HEK293 (cell line): ENCODE data around the gene SPTAN1.

Source experiments
- CTCF ChIA-PET: fragments of 350-600 bp; formaldehyde crosslinking; extraction: SDS; loops from one replicate; lab custom pipeline; 2021; ENCODE audit warnings: antibody characterized with exemption; lab: Yijun Ruan, JAX
- POLR2A ChIA-PET: fragments of 300-600 bp; formaldehyde crosslinking; extraction: SDS; loops from one replicate; lab custom pipeline; 2020; ENCODE audit warnings: antibody characterized with exemption, inconsistent platforms; lab: Yijun Ruan, JAX
- H3K27ac ChIP-seq: fragments of 200-500 bp; sonication (Bioruptor generic); 2 replicates; pipeline ENCODE4 v1.5.1; 2014; ENCODE audit warnings: low read depth, low read length, control low read depth, inconsistent platforms; ENCODE audit errors: extremely low read depth
- H3K36me3 ChIP-seq, 2 experiments: fragments of 200-500 bp in 1 of 2; sonication (Bioruptor generic) in 1 of 2; 1 replicate in 1 of 2; 2 replicates in 1 of 2; pipeline ENCODE4 v1.5.1; 2014 to 2017; ENCODE audit warnings: inconsistent platforms in 2 of 2, low read length in 2 of 2; ENCODE audit not compliant: control insufficient read depth in 2 of 2, insufficient read depth in 1 of 2
- H3K4me1 ChIP-seq: fragments of 200-500 bp; sonication (Bioruptor generic); 2 replicates; pipeline ENCODE4 v1.5.1; 2014; ENCODE audit warnings: mild to moderate bottlenecking, low read length, inconsistent platforms; ENCODE audit not compliant: control insufficient read depth, insufficient read depth
- H3K4me3 ChIP-seq: 2 replicates; pipeline ENCODE4 v1.5.1; 2011; ENCODE audit warnings: low read depth, mild to moderate bottlenecking, control low read depth, low read length, moderate library complexity
- H3K9me3 ChIP-seq: fragments of 200-500 bp; sonication (Bioruptor generic); 2 replicates; pipeline ENCODE4 v1.5.1; 2014; ENCODE audit warnings: low read depth, low read length, inconsistent platforms; ENCODE audit not compliant: control insufficient read depth, insufficient read depth
- ELK4 ChIP-seq: IDR thresholded peaks from 2 replicates; pipeline ENCODE4 v1.6.1; 2011; ENCODE audit warnings: mild to moderate bottlenecking, low read depth, low read length, borderline replicate concordance
- GFI1B ChIP-seq: fragments of 450-650 bp; formaldehyde crosslinking; IDR thresholded peaks from 2 replicates; pipeline ENCODE4 v1.5.1; 2016; ENCODE audit warnings: missing biosample characterization, missing genetic modification characterization
- KLF16 ChIP-seq: fragments of 450-650 bp; formaldehyde crosslinking; IDR thresholded peaks from 2 replicates; pipeline ENCODE4 v1.5.1; 2017; ENCODE audit warnings: missing biosample characterization, missing genetic modification characterization
- REST ChIP-seq: fragments of 450-650 bp; formaldehyde crosslinking; IDR thresholded peaks from 2 replicates; pipeline ENCODE4 v1.5.1; 2016; ENCODE audit warnings: missing biosample characterization, missing genetic modification characterization
- SCRT2 ChIP-seq: fragments of 450-650 bp; formaldehyde crosslinking; IDR thresholded peaks from 2 replicates; pipeline ENCODE4 v1.5.1; 2016; ENCODE audit warnings: missing biosample characterization, missing genetic modification characterization
- SETDB1 ChIP-seq: IDR thresholded peaks from one replicate; pipeline ENCODE4 v1.6.1; 2017; ENCODE audit warnings: mild to moderate bottlenecking, low read length, moderate library complexity, mixed read lengths; ENCODE audit not compliant: insufficient read length
- WT1 ChIP-seq: fragments of 450-650 bp; formaldehyde crosslinking; IDR thresholded peaks from 2 replicates; pipeline ENCODE4 v1.5.1; 2016; ENCODE audit warnings: missing biosample characterization, missing genetic modification characterization
- ZBTB44 ChIP-seq: fragments of 450-650 bp; IDR thresholded peaks from 2 replicates; pipeline ENCODE4 v1.5.1; 2018; ENCODE audit warnings: missing biosample characterization, mild to moderate bottlenecking, missing genetic modification characterization
- ZFHX2 ChIP-seq: fragments of 450-650 bp; formaldehyde crosslinking; conservative IDR thresholded peaks from 2 replicates; pipeline ENCODE4 v1.5.1; 2016; ENCODE audit warnings: missing biosample characterization, missing genetic modification characterization
- ZNF140 ChIP-seq: fragments of 450-650 bp; formaldehyde crosslinking; IDR thresholded peaks from 2 replicates; pipeline ENCODE4 v1.5.1; 2016; ENCODE audit warnings: missing biosample characterization, missing genetic modification characterization
- ZNF24 ChIP-seq: fragments of 450-650 bp; formaldehyde crosslinking; IDR thresholded peaks from 2 replicates; pipeline ENCODE4 v1.5.1; 2016; ENCODE audit warnings: missing biosample characterization, missing genetic modification characterization
- ZNF292 ChIP-seq: fragments of 450-650 bp; formaldehyde crosslinking; IDR thresholded peaks from 2 replicates; pipeline ENCODE4 v1.5.1; 2016; ENCODE audit warnings: low read depth, missing biosample characterization, missing genetic modification characterization, borderline replicate concordance
- ZNF335 ChIP-seq: fragments of 450-650 bp; formaldehyde crosslinking; conservative IDR thresholded peaks from 2 replicates; pipeline ENCODE4 v1.5.1; 2016; ENCODE audit warnings: missing biosample characterization, missing genetic modification characterization
- ZNF449 ChIP-seq: fragments of 450-650 bp; formaldehyde crosslinking; IDR thresholded peaks from 2 replicates; pipeline ENCODE4 v1.5.1; 2017; ENCODE audit warnings: missing biosample characterization, mild to moderate bottlenecking, missing genetic modification characterization, moderate library complexity
- ZNF473 ChIP-seq: fragments of 450-650 bp; formaldehyde crosslinking; IDR thresholded peaks from 2 replicates; pipeline ENCODE4 v1.5.1; 2017; ENCODE audit warnings: missing biosample characterization, missing genetic modification characterization
- ZNF549 ChIP-seq: fragments of 450-650 bp; IDR thresholded peaks from 2 replicates; pipeline ENCODE4 v1.5.1; 2018; ENCODE audit warnings: missing biosample characterization, missing genetic modification characterization, mild to moderate bottlenecking, inconsistent platforms, moderate library complexity
- ZNF580 ChIP-seq: fragments of 450-650 bp; formaldehyde crosslinking; IDR thresholded peaks from 2 replicates; pipeline ENCODE4 v1.5.1; 2016; ENCODE audit warnings: missing biosample characterization, missing genetic modification characterization
- ZNF623 ChIP-seq: fragments of 450-650 bp; formaldehyde crosslinking; IDR thresholded peaks from 2 replicates; pipeline ENCODE4 v1.5.1; 2016; ENCODE audit warnings: missing biosample characterization, missing genetic modification characterization
- ZNF639 ChIP-seq: fragments of 450-650 bp; formaldehyde crosslinking; IDR thresholded peaks from 2 replicates; pipeline ENCODE4 v1.5.1; 2016; ENCODE audit warnings: missing biosample characterization, missing genetic modification characterization
- ZXDB ChIP-seq: fragments of 450-650 bp; formaldehyde crosslinking; IDR thresholded peaks from 2 replicates; pipeline ENCODE4 v1.5.1; 2016; ENCODE audit warnings: missing biosample characterization, missing genetic modification characterization

The SPTAN1 gene

GRCh38 chr9:128512820-128513219 lies 39.6 kb upstream of the SPTAN1 start:
- peaks cover 28 to 80% of the 10 kb centered on the region in 2 experiments; a peak in 2 of 3 replicates for H3K36me3 ChIP-seq
- no peak overlapping the region for H3K27ac ChIP-seq
- no peaks in the 10 kb centered on the region for H3K4me1 ChIP-seq
- CTCF ChIA-PET = no interaction called here
- POLR2A ChIA-PET = interaction anchor here (0.5 to 0.7 kb wide), 2 partner anchors 8 to 12 kb away, joined by 4 read pairs; partner anchors contain the start of gene GLE1
- no peak overlapping the region for H3K4me3 ChIP-seq
- TF ChIP-seq ZNF639 (no peak), REST (tag by site-specific recombination) (no peak), ZNF473 (tag by site-specific recombination) (no peak), SETDB1 (no peak), SCRT2 (no peak), WT1 (tag by site-specific recombination) (no peak), ELK4 (no peak), ZXDB (no peak), ZNF24 (tag by site-specific recombination) (no peak), ZNF580 (tag by site-specific recombination) (no peak), GFI1B (tag by site-specific recombination) (no peak), ZNF140 (tag by site-specific recombination) (no peak), ZNF292 (no peak), ZBTB44 (tag by site-specific recombination) (no peak), ZNF549 (tag by site-specific recombination) (no peak), ZNF335 (tag by site-specific recombination) (no peak), ZNF623 (tag by site-specific recombination) (no peak), ZNF449 (tag by site-specific recombination) (no peak), ZFHX2 (tag by site-specific recombination) (no peak), KLF16 (tag by site-specific recombination) (no peak)
- no peaks in the 10 kb centered on the region for H3K9me3 ChIP-seq
